OCI-LY1 (cell line): ENCODE results near the gene MVP.

Experiments
- CTCF ChIP-seq: fragments of 200-600 bp; sonication (generic), shearing (Covaris generic); IDR thresholded peaks from 2 replicates; pipeline ENCODE4 v1.5.1; 2017; ENCODE audit warnings: mild to moderate bottlenecking, antibody characterized with exemption, low read length, moderate library complexity, mixed read lengths
- EZH2 ChIP-seq: fragments of 200-600 bp; sonication (generic), shearing (Covaris generic); IDR thresholded peaks from 2 replicates; pipeline ENCODE4 v1.8.0; 2017; ENCODE audit warnings: borderline replicate concordance, mixed run types, mild to moderate bottlenecking, antibody characterized with exemption, low read length, moderate library complexity, mixed read lengths

GRCh38 chr16:29775742-29776408, 44.4 kb upstream of the MVP start:
- no peak for TF ChIP-seq CTCF
- TF ChIP-seq EZH2, result no peak
